Stimulated activated memory B cell treated with anti-CD40 and anti-IgM and Interleukin-4, amounts not matched to agents 10 μg/mL and 1 μg/mL and 100 μg/mL, for 72 hours (primary cell): ENCODE results near the gene DNAAF9.

Experiments used
- ATAC-seq: fragments of 150-1000 bp; cut with Tn5 transposase; 2 replicates; pipeline ENCODE4 v1.10.0; 2021
- H3K27ac Mint-ChIP-seq: one replicate; pipeline ENCODE4 v1.8.0; 2022; ENCODE audit warnings: mild to moderate bottlenecking, mixed read lengths
- H3K27me3 Mint-ChIP-seq: one replicate; pipeline ENCODE4 v1.8.0; 2022; ENCODE audit warnings: mixed read lengths
- H3K36me3 Mint-ChIP-seq: one replicate; pipeline ENCODE4 v1.8.0; 2022; ENCODE audit warnings: mixed read lengths
- H3K4me1 Mint-ChIP-seq: one replicate; pipeline ENCODE4 v1.8.0; 2022; ENCODE audit warnings: mixed read lengths
- H3K4me3 Mint-ChIP-seq: one replicate; pipeline ENCODE4 v1.8.0; 2022; ENCODE audit warnings: mild to moderate bottlenecking, moderate library complexity, mixed read lengths
- H3K9me3 Mint-ChIP-seq: one replicate; pipeline ENCODE4 v1.8.0; 2022; ENCODE audit warnings: mixed read lengths

Gene DNAAF9

DNA sequence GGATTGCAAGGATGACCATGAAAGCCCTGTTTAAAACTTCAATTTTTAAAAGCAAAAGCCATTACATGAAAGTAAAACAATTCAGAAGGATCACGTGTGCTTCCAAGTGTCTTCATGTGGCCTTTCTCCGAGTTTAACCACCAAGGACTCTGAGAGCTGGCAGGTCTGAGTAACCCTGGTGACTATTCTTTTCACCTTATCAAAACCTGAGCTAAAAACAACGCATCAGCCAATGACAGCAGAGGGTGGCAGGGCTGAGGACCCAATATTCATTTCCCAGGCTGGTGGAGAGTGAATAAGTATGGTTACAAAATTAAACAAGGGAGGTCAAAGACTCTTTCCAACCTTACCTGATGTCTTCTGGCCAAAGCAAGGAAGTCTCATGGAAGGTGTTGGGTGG, 46.7 kb downstream of the DNAAF9 start:
- Mint-ChIP-seq H3K27ac (no peak overlapping the region), H3K9me3 (no peaks in the 10 kb centered on the region), H3K4me3 (no peak overlapping the region), H3K4me1 (no peaks in the 10 kb centered on the region), H3K36me3 (peaks cover 14% of the 10 kb centered on the region), H3K27me3 (no peaks in the 10 kb centered on the region)
- ATAC-seq, result no peak

GRCh38 chr20:3358676-3359340, 48.7 kb downstream of the DNAAF9 start:
- no peaks in the 10 kb centered on the region for H3K9me3 Mint-ChIP-seq
- peaks cover 12% of the 10 kb centered on the region for H3K36me3 Mint-ChIP-seq
- H3K4me1 Mint-ChIP-seq, result no peaks in the 10 kb centered on the region
- H3K27me3 Mint-ChIP-seq, result no peaks in the 10 kb centered on the region
- ATAC-seq, result no peak
- H3K4me3 Mint-ChIP-seq, result no peak overlapping the region
- H3K27ac Mint-ChIP-seq, result no peak overlapping the region
